Activated CD4-positive, alpha-beta T cell treated with anti-CD3 and anti-CD28 coated beads, Interleukin-2, Interleukin-6, amounts not matched to agents 100 ng/mL and 50 ng/mL, durations not matched to agents 16 hours and 8 hours (primary cell): Measurements from ENCODE around the gene TMEM97.
A peak's percentile ranks its signal among the peaks of the same experiment; 100 is the strongest.

ENCODE experiments used
- DNase-seq: peaks from one replicate; pipeline ENCODE4 v3.0.0-alpha.2; 2020

The TMEM97 gene

GRCh38 chr17:28367641-28368305, 48.8 kb downstream of the TMEM97 start:
- no peak for DNase-seq

GRCh38 chr17:28368306-28368831, 49.4 kb downstream of the TMEM97 start:
- no peak for DNase-seq

GRCh38 chr17:28368915-28369683, 50.1 kb downstream of the TMEM97 start:
- DNase-seq = no peak

- DNase-seq = no peak
These were observed 50.7 kb downstream of the TMEM97 start for GRCh38 chr17:28369684-28370034.

GRCh38 chr17:28370035-28370743, 51.2 kb downstream of the TMEM97 start, which contains the start of gene VTN:
VTN (minus strand) TSS chr17:28370307; CDS start chr17:28370203, 104 bp downstream.
- no peak for DNase-seq

GRCh38 chr17:28370744-28371103, 51.7 kb downstream of the TMEM97 start:
- no peak for DNase-seq

GRCh38 chr17:28371245-28372202, 52.5 kb downstream of the TMEM97 start, which contains the start of gene SARM1:
SARM1 (plus strand) TSS chr17:28371694; CDS start chr17:28372033, 339 bp downstream.
- peak; percentile 95 for DNase-seq

GRCh38 chr17:28372203-28372944, 53.4 kb downstream of the TMEM97 start:
- DNase-seq = peak; percentile 46

GRCh38 chr17:28372945-28373274, 53.9 kb downstream of the TMEM97 start:
- DNase-seq = no peak
